HG02610 (cell line): Measurements from ENCODE around the gene LRRC59.
"Not testable (repeated sequence)": the region's sequence is repeated elsewhere in the genome, so short reads cannot be mapped to it uniquely, and the experiment has no call there.

Experiments
- ATAC-seq: cut with Tn5 transposase; IDR thresholded peaks from one replicate; pipeline ENCODE4 v1.9.1; 2021; ENCODE audit warnings: mild to moderate bottlenecking, moderate library complexity; ENCODE audit not compliant: unreplicated experiment

LRRC59 gene

DNA sequence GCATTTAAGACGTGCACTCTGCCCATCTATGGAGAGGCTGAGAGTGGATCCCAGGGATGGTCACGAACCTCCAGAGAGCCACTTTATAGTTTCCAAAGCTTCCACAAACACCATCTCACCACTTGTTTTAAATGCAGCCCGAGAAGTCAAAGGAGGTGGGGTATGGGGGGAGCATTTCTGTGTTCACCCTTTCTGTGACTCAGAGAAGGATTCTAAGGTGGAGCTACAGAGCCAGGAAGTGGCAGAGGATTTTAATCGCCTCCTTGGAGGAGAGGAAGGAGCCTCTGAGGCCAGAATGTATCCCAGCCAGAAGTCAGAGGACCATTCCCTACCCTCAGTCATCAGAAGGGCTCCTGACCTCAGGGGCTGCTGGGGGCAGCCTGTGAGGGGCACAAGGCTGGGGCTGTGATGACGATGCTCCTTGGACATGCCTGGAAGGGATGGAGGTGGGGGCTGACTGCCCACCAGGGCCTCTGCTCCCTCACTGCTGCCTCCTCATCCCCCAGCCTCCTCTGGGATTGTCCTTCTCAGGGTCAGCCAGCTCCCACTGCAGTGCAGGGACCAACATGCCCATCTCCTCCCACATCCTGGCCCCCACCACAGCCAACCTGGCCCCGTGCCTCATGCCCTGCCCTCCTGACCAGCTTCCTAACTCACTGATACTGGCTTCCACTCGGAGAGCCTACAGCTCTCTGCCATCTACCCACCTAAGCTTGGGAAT is 48.6 kb downstream of the LRRC59 start:
- ATAC-seq, result no peak

DNA sequence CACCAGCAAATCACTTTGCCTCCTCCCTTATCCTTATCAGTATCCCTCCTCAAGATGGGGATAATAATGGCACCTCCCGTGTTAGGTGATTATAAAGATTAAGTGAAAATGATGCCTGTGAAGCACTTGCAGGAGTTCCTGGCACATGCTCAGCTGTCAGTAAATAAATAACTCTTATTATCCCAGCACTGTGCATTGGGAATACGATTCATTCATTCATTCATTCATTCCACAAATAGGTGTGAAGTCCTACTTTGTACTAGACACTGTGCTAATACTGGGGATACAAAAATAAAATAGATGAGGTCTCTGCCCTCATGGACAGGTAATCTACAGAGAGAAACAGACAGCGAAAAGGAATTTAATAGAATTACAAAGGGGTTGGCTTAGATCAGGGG is 49.4 kb downstream of the LRRC59 start:
- ATAC-seq, result no peak

DNA sequence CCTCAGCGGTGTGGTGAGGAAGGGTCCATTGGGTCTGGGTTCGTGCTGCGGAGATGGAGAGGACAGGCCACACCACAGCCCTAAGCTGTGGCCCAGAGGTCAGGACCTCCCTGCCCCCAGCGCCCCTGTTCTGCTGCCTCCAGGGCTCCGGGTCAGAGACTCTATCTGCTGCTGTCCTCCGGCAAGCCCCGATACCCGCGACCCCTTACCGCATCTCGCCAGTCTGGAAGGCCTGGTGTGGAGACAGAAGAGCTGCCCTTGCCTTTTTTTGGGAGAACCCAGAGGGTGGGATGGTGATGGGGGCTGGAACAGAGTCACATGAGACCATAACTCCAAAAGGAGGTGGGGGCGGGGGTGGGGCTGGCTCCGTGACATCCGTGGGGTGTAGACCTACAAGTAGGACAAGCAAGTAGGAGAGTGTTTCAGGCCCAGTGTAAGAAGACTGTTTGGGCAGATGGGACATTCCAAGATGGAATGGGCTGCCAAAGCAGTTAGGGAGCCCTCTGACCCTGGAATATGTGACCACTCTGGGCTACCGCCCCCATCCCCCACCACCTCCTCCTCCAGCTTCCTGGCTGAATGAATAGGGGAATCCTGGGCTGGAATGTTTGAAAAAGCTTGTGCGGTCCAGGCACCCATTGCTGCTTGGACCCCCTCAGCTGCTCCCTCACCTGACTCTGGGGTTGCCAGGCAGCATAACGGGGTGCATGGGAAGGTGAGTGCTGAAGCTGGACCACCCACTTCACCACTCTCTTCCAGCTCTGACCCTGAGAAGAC is 50.0 kb downstream of the LRRC59 start:
- ATAC-seq, result no peak

DNA sequence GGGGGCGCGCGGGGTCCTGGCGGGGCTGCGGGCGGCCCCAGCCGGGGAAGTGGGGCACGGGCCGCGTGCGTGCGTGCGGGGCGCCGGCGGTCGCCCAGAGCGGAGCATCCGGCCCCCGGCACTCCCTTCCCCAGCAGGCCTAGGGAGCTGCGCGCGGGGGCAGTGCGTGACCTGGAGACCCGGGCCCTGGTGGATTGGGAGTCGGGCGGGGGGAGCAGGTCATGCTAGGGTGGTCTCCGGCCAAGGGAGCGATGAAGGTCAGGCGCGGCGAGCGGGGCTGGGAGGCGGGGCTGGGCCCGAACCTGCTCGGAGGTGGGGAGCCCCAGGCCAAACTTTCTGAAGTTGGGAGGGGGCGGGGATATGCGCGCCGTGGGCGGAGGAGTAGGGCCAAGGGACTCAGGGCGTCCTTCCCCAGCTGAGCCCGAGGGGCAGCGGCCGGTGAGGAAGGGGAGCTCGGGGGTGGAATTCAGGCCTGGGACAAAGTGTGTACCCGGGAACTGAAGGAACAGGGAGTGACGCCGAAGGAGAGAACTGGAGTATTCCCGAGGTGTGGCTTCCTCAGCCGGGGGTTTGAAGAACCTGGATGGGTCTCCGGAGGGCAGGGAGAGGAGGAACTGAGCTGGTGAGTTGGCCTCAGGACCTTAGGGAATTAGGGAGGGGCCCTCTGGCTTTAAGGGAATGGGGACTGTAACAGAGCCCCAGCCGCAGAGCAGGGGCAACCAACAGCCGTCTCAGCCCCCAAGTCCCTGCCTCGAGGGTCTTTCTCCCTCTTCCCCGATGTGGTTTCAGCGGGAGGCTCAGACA is 50.8 kb downstream of the LRRC59 start:
- peak; percentile 55 for ATAC-seq

DNA sequence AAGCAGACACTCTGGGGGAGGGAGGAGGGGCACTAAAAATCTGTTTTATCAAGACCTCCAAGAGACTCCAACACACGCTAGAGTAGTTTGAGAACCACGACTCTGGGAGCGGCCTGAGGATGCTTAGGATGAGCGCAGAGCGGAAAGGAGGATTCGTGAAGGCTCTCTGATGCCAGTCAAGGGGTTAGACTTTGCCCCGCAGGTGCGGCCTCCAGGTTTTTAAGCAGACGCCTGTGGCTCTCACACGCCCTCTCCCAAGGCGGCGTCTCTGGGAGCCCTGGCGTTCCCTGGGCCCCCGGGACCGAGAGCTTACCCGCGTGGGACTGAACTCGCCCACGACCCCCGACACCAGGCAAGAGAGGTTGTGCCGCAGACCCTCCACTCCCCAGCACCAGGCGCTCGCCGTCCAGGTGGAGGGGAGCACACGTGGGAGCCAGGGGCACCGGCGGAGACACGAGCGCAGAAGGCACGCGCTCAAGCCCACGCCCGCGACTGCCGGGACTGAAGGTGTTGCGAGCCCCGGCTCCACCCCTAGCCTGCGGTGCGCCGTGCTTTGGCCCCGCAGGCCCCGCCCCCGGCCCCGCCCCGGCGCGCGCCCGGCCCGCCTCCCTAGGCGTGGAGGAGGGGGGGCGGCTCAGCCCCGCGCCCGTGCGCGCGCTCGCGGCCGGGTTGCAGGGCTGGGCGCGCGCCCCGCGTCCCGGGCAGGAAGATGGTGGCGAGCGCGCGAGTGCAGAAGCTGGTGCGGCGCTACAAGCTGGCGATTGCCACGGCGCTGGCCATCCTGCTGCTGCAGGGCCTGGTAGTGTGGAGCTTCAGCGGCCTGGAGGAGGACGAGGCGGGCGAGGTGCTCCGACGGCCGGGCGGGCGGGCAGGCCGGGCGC is 51.7 kb downstream of the LRRC59 start, which contains the start of gene XYLT2:
XYLT2 (plus strand) TSS at position 695 of the 881 bp plus-strand sequence; CDS start at position 710, 15 bp downstream.
- peak; percentile 80 for ATAC-seq

DNA sequence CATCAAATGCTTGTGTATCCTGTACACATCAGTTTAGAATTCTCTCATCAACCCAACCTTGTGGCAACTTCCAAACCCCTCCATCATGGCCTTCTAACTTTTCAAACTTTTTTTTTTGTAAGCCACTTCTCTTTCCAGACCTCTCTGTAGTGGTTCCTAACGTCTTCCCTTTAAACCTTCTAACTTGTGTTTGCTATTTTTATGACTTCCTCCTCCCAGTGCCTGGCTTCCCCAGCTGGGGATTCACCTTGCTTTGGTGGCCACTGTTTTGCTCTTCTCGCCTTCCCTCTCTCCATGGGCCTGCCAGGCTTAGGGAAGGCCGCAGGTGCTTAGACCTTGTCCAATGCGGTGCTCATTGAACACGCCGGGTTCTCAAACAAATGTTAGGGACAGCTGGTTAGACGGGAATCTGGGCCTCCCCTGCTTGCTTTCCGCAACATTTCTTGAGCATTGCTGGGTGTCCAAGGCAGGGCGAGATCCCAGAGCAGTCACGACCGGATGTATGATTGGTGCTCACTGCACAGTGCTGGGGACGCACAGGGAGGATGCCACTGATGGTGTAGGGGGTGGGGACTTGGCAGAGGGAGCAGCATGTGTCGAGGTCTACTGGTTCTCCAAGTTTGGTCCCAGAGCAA is 52.5 kb downstream of the LRRC59 start:
- ATAC-seq, result no peak

DNA sequence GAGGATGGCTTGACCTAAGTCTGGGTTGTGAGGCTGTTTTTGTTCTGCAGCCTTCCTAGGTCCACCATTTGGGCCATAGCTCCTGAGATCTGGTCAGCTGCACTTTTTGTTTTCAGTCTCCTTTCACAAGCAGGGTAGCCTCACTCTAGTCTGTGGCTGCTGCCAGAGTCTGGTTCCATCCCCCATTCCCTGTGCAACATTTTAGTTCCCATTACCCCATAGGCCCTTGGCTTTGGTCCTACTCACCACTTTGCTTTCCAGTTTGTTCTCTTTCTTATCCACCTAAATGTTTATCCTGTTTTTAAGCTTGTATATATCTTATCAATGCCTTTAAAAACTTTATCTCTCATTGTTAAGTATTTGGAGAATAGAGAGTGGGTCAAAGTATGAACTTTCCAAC is 57.9 kb downstream of the LRRC59 start:
- ATAC-seq, result no peak

DNA sequence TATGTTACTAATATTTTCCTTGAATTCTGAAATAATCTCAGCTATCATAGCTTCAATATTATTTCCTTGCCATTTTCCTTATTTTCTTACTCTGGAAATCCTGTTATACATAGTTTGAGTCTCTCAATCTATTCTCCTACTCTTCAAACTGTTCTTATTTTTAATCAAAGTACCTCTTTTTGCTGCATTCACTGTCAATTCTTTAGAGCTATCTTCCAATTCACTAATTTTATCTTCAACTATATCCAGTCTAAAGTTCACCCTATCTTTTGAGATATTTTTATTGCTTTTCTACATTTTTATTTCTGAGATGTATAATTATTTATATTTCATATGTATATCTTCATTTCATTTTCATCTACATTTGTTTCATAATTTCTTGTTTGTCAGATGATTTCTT is 58.7 kb downstream of the LRRC59 start:
- ATAC-seq, result no peak

DNA sequence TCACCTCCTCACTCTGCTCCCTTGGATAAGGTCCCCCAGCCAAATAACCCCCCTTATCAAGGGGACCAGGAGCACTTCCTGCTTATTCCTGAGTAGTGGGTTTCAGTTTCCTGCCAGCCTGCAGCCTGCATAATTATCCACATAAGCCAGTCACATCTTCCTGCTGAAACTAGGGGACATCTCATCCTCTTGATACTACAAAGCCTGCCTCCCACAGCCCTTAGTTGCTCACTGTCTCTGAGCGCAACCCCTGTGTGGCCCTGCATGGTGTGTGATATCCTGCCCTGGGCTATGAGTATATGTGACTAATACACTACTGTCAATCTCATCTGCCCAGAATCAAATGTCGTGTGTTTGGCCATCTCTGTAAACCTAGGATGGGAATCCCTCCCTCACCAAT is 59.4 kb downstream of the LRRC59 start:
- ATAC-seq, result no peak

DNA sequence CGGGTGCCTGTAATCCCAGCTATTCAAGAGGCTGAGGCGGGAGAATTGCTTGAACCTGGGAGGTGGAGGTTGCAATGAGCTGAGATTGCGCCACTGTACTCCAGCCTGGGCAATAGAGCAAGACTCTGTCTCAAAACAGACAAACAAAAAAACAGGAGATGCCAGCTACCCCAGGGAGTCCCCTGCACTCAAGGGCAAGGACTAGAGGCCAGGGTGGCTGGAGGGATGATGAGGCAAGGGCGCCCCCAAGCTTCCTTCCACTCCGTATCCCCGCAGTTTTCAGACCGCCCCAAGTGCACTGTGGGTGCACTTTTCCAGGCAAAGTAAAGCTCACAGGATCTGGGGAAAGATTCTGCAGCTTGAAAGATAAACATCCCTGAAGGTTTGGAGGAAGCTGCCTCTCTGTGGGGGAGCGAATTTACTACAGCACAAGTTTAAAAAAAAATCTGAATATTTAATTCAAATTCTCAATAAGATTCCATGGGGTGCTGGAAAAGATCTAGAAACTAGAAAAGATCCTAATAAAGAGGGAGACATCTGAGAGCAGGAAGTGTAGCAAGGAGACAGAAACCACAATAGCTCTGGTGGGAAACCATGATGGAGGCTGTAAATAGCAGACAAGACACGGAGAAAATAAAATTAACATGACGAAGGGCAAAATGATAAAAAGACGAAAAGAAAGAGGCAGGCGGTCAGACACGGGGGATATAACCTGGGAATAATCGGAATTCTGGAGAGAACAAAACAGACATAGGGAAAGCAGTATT is 63.8 kb downstream of the LRRC59 start:
- ATAC-seq, result not testable (repeated sequence)

DNA sequence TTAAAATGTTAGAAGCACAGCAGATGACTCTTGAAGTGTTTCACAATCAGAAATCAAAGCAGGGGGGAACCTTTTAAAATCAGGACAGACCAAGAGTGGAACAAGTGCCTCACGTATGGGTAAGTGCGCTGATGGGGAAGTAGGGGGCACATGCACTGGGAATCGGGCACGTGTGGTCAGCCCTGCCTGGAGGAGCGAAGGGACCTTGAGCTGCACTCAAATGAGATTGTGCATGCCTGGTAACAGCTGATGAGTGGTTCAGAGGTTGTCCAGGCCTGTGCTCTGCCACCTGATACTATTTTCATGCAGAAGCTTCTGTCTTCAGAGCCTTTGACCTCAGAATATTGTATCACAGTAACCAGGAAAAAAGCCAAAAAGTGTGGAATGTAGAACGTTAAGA is 65.1 kb downstream of the LRRC59 start:
- ATAC-seq, result no peak
